ENCODE results near the gene NLE1. TPM values are rescaled to one million over a fixed set of nuclear protein-coding genes. Genes with fewer than 3 reads are reported as not detected.

NLE1 gene
- total RNA-seq, 6 experiments from 2014 or later: 15.2 to 21.0 (median 18.5) TPM

DNA sequence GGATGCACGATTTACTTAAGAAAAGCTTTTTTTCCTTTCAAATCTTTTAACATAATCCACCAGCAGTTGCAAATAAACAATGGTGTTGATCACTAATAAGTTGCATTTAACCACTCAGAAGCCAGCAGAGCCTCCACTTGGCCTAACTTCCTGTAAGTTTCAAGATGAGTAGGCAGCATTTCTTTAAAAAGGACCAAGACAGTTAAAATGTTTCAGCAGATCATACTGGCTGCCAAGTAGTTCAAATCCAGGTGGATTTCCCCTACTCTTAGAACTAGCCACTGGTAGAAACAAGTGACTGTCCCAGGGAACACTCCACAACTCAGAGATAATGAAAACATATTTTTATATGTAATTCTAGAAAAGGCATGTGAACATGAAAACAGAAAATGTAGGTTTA lies 61.6 kb downstream of the NLE1 start:
- Mint-ChIP-seq H3K4me1 (ENCODE audit: low read depth) (peaks cover 56% of the 10 kb centered on the region), H3K4me3 (no peak overlapping the region)

GRCh38 chr17:35079547-35080423 lies 62.3 kb downstream of the NLE1 start:
- DNase-seq: no peak
- H3K36me3 Mint-ChIP-seq (ENCODE audit: low read depth): no peaks in the 10 kb centered on the region
- H3K27ac Mint-ChIP-seq: no peak overlapping the region
- TF ChIP-seq CTCF (IDR thresholded peaks at IDR 0.05): no peak
- H3K4me1 Mint-ChIP-seq (ENCODE audit: low read depth): peaks cover 56% of the 10 kb centered on the region
- no peaks in the 10 kb centered on the region for H3K9me3 Mint-ChIP-seq
- H3K27me3 Mint-ChIP-seq (ENCODE audit: insufficient read depth): no peaks in the 10 kb centered on the region
- H3K4me3 Mint-ChIP-seq: no peak overlapping the region

More for the DNA sequence above, 61.6 kb downstream of the NLE1 start:
- no peak for DNase-seq
- H3K36me3 Mint-ChIP-seq (ENCODE audit: low read depth): no peaks in the 10 kb centered on the region
- no peak overlapping the region for H3K27ac Mint-ChIP-seq
- no peaks in the 10 kb centered on the region for H3K27me3 Mint-ChIP-seq (ENCODE audit: insufficient read depth)
- H3K9me3 Mint-ChIP-seq: no peaks in the 10 kb centered on the region
- TF ChIP-seq CTCF (IDR thresholded peaks at IDR 0.05): no peak

Other genes starting within 250 kb of the NLE1 start
- 1 to 10 TPM; 1.1 to 2.1 (median 1.4) TPM for gene CCT6B, start 180.8 kb downstream of the NLE1 start, total RNA-seq (2021; fragmentation: NEBNext Ultra II Directional; extraction: Animal tissue kit (Norgen Biotek cat#: 25700))
- 10 to 100 TPM in 4 of 6 experiments, 1 to 10 TPM in 2; 9.6 to 14.8 (median 11.8) TPM for gene ZNF830, start 180.8 kb downstream of the NLE1 start, total RNA-seq (2021; fragmentation: NEBNext Ultra II Directional; extraction: Animal tissue kit (Norgen Biotek cat#: 25700))
- 10 to 100 TPM; 22.6 to 34.4 (median 31.9) TPM for gene LIG3, start 161.8 kb downstream of the NLE1 start, total RNA-seq (2021; fragmentation: NEBNext Ultra II Directional; extraction: Animal tissue kit (Norgen Biotek cat#: 25700))
- gene RFFL, start 78.6 kb downstream of the NLE1 start, total RNA-seq (2021; fragmentation: NEBNext Ultra II Directional; extraction: Animal tissue kit (Norgen Biotek cat#: 25700)): 10 to 100 TPM; 12.0 to 18.5 (median 13.6) TPM
- gene RAD51D, start 22.4 kb downstream of the NLE1 start, total RNA-seq (2021; fragmentation: NEBNext Ultra II Directional; extraction: Animal tissue kit (Norgen Biotek cat#: 25700)): 10 to 100 TPM in 5 of 6 experiments, 1 to 10 TPM in 1; 8.9 to 14.1 (median 12.7) TPM
- not detected for gene FNDC8, start 20.7 kb downstream of the NLE1 start, total RNA-seq (2021; fragmentation: NEBNext Ultra II Directional; extraction: Animal tissue kit (Norgen Biotek cat#: 25700))
- not detected for gene UNC45B, start 5.5 kb upstream of the NLE1 start, total RNA-seq (2021; fragmentation: NEBNext Ultra II Directional; extraction: Animal tissue kit (Norgen Biotek cat#: 25700))
- not detected for gene SLC35G3, start 52.1 kb upstream of the NLE1 start, total RNA-seq (2021; fragmentation: NEBNext Ultra II Directional; extraction: Animal tissue kit (Norgen Biotek cat#: 25700))
- gene SLFN5, start 100.8 kb upstream of the NLE1 start, total RNA-seq (2021; fragmentation: NEBNext Ultra II Directional; extraction: Animal tissue kit (Norgen Biotek cat#: 25700)): 10 to 100 TPM; 55.2 to 64.0 (median 56.1) TPM
- gene SLFN11, start 231.3 kb upstream of the NLE1 start, total RNA-seq (2021; fragmentation: NEBNext Ultra II Directional; extraction: Animal tissue kit (Norgen Biotek cat#: 25700)): 10 to 100 TPM; 24.2 to 44.3 (median 37.9) TPM

Data from HFFc6 (cell line).